NCI-H2196 treated with DMSO at 0.1 percent for 48 hours (cell line): Measurements from ENCODE around the gene CD2BP2.
A peak's percentile ranks its signal among the peaks of the same experiment; 100 is the strongest.

Experiments
- DNase-seq: peaks from one replicate; lab custom pipeline; 2025; ENCODE audit not compliant: unreplicated experiment; lab: John Stamatoyannopoulos, UW

The CD2BP2 gene

GRCh38 chr16:30378236-30379157 is 23.4 kb upstream of the CD2BP2 start:
- DNase-seq = peak; percentile 96

GRCh38 chr16:30377812-30378235 is 22.7 kb upstream of the CD2BP2 start:
- DNase-seq = peak; percentile 76

GRCh38 chr16:30377050-30377811 is 22.1 kb upstream of the CD2BP2 start:
- DNase-seq = no peak

GRCh38 chr16:30376461-30376902 is 21.4 kb upstream of the CD2BP2 start:
- DNase-seq = no peak

- no peak for DNase-seq
Measured at GRCh38 chr16:30375864-30376263, 20.8 kb upstream of the CD2BP2 start.

GRCh38 chr16:30374538-30374937 is 19.4 kb upstream of the CD2BP2 start, which contains the start of gene MYL11:
Gene MYL11 (plus strand): TSS chr16:30374802. CDS start chr16:30374858, 56 bp downstream.
- no peak for DNase-seq

- DNase-seq = peak; percentile 13
Measured at GRCh38 chr16:30372725-30373124, 17.6 kb upstream of the CD2BP2 start.

GRCh38 chr16:30372038-30372712 is 17.1 kb upstream of the CD2BP2 start:
- DNase-seq = no peak

- no peak for DNase-seq
Measured at GRCh38 chr16:30371248-30371816, 16.2 kb upstream of the CD2BP2 start.

- DNase-seq = peak; percentile 100
Measured at GRCh38 chr16:30370456-30371247, 15.5 kb upstream of the CD2BP2 start, which contains the start of gene TBC1D10B. Gene TBC1D10B (minus strand): TSS chr16:30370494. CDS start chr16:30370183, 311 bp downstream.

- DNase-seq = no peak
Measured at GRCh38 chr16:30369938-30370455, 14.9 kb upstream of the CD2BP2 start.

- DNase-seq = no peak
Measured at GRCh38 chr16:30369091-30369937, 14.2 kb upstream of the CD2BP2 start.

GRCh38 chr16:30368792-30369090 is 13.6 kb upstream of the CD2BP2 start:
- DNase-seq = no peak

GRCh38 chr16:30368122-30368791 is 13.1 kb upstream of the CD2BP2 start:
- no peak for DNase-seq

- DNase-seq = no peak
Measured at GRCh38 chr16:30367349-30368009, 12.4 kb upstream of the CD2BP2 start.

GRCh38 chr16:30366511-30366910 is 11.4 kb upstream of the CD2BP2 start:
- DNase-seq = no peak

GRCh38 chr16:30365200-30365599 is 10.1 kb upstream of the CD2BP2 start:
- DNase-seq = no peak

GRCh38 chr16:30361180-30361579 is 6.1 kb upstream of the CD2BP2 start:
- DNase-seq = no peak
